Activated T-helper 1 cell treated with anti-CD3 and anti-CD28 coated beads, Interleukin-12 subunit alpha, Interleukin-12 subunit beta, Interleukin-2, Interleukin-4 antibody, amounts not matched to agents 30 ng/mL and 10 ng/mL and 1 ng/mL, durations not matched to agents 14 hours and 24 hours and 36 hours (primary cell): ENCODE measurements around the gene SZT2. TPM values are rescaled to one million over a fixed set of nuclear protein-coding genes. Genes with fewer than 3 reads are reported as not detected.
"Not testable (repeated sequence)": the region's sequence is repeated elsewhere in the genome, so short reads cannot be mapped to it uniquely, and the experiment has no call there.

Source experiments
- DNase-seq: peaks from one replicate; pipeline ENCODE4 v3.0.0; 2021; ENCODE audit warnings: low spot score
- H3K27ac Mint-ChIP-seq: one replicate; pipeline ENCODE4 v1.8.0; 2021; ENCODE audit warnings: mild to moderate bottlenecking, mixed read lengths
- H3K27me3 Mint-ChIP-seq: one replicate; pipeline ENCODE4 v1.8.0; 2022; ENCODE audit warnings: mild to moderate bottlenecking, moderate library complexity, mixed read lengths; ENCODE audit not compliant: insufficient read depth
- H3K36me3 Mint-ChIP-seq: one replicate; pipeline ENCODE4 v1.8.0; 2021; ENCODE audit warnings: low read depth, mixed read lengths
- H3K4me1 Mint-ChIP-seq: one replicate; pipeline ENCODE4 v1.8.0; 2021; ENCODE audit warnings: low read depth, mixed read lengths
- H3K4me3 Mint-ChIP-seq: one replicate; pipeline ENCODE4 v1.8.0; 2021; ENCODE audit warnings: mild to moderate bottlenecking, moderate library complexity, mixed read lengths
- H3K9me3 Mint-ChIP-seq: one replicate; pipeline ENCODE4 v1.8.0; 2021; ENCODE audit warnings: mixed read lengths
- intact Hi-C: fragments of 100-400 bp; cut with micrococcal nuclease; formaldehyde crosslinking; loops from one replicate; pipeline ENCODE4 v1.15.1; 2024
- total RNA-seq: library from RNA; stranded (reverse); gene quantifications from 2 replicates; pipeline ENCODE4 v1.2.3, GENCODE V29; 2022

Gene SZT2
- total RNA-seq, 1 donor from 2014 or later = 59.2 TPM

GRCh38 chr1:43493661-43494450, 104.2 kb downstream of the SZT2 start:
- H3K36me3 Mint-ChIP-seq = no peaks in the 10 kb centered on the region
- H3K27ac Mint-ChIP-seq = no peak overlapping the region
- H3K4me3 Mint-ChIP-seq = no peak overlapping the region
- H3K4me1 Mint-ChIP-seq = no peaks in the 10 kb centered on the region
- intact Hi-C loops = no loop called here
- H3K27me3 Mint-ChIP-seq = peaks cover 10% of the 10 kb centered on the region
- peaks cover 14% of the 10 kb centered on the region for H3K9me3 Mint-ChIP-seq
- DNase-seq = no peak

GRCh38 chr1:43495204-43495603, 105.5 kb downstream of the SZT2 start:
- no peak overlapping the region for H3K27ac Mint-ChIP-seq
- H3K4me1 Mint-ChIP-seq = no peaks in the 10 kb centered on the region
- no peak overlapping the region for H3K4me3 Mint-ChIP-seq
- no peak for DNase-seq
- H3K27me3 Mint-ChIP-seq = peaks cover 10% of the 10 kb centered on the region
- intact Hi-C loops = no loop called here
- no peaks in the 10 kb centered on the region for H3K36me3 Mint-ChIP-seq
- peaks cover 8% of the 10 kb centered on the region for H3K9me3 Mint-ChIP-seq

- no peak overlapping the region for H3K27ac Mint-ChIP-seq
- H3K4me3 Mint-ChIP-seq = no peak overlapping the region
- intact Hi-C loops = no loop called here
Observed at GRCh38 chr1:43499898-43500297, 110.2 kb downstream of the SZT2 start.

GRCh38 chr1:43501806-43502205, 112.1 kb downstream of the SZT2 start:
- H3K27me3 Mint-ChIP-seq, H3K9me3 Mint-ChIP-seq, H3K4me3 Mint-ChIP-seq, DNase-seq, H3K36me3 Mint-ChIP-seq, intact Hi-C loops, H3K4me1 Mint-ChIP-seq, H3K27ac Mint-ChIP-seq: not testable (repeated sequence)

More at GRCh38 chr1:43499898-43500297, 110.2 kb downstream of the SZT2 start:
- Mint-ChIP-seq H3K4me1 (no peaks in the 10 kb centered on the region), H3K36me3 (no peaks in the 10 kb centered on the region), H3K9me3 (no peaks in the 10 kb centered on the region), H3K27me3 (peaks cover 3% of the 10 kb centered on the region)
- no peak for DNase-seq

GRCh38 chr1:43503534-43503933, 113.8 kb downstream of the SZT2 start:
- Mint-ChIP-seq H3K4me3 (no peak overlapping the region), H3K27me3 (peaks cover 1% of the 10 kb centered on the region), H3K9me3 (no peaks in the 10 kb centered on the region), H3K4me1 (peaks cover 4% of the 10 kb centered on the region), H3K36me3 (no peaks in the 10 kb centered on the region), H3K27ac (no peak overlapping the region)
- intact Hi-C loops = no loop called here
- no peak for DNase-seq

Other genes starting within 250 kb of the SZT2 start
- 126 and 132 TPM in 2 replicates for gene EBNA1BP2, start 217.6 kb upstream of the SZT2 start, total RNA-seq
- gene CFAP57, start 217.6 kb upstream of the SZT2 start, total RNA-seq = not detected in 2 replicates
- not detected in 2 replicates for gene TMEM125, start 119.9 kb upstream of the SZT2 start, total RNA-seq
- gene C1orf210, start 104.3 kb upstream of the SZT2 start, total RNA-seq = not detected in 2 replicates
- gene TIE1, start 88.9 kb upstream of the SZT2 start, total RNA-seq = 0.36 and 0.64 TPM in 2 replicates
- not detected in 2 replicates for gene MPL, start 52.1 kb upstream of the SZT2 start, total RNA-seq
- gene CDC20, start 30.9 kb upstream of the SZT2 start, total RNA-seq = 82.9 and 91.8 TPM in 2 replicates
- gene ELOVL1, start 21.9 kb upstream of the SZT2 start, total RNA-seq = 81.8 and 85.7 TPM in 2 replicates
- gene MED8, start 99 bp upstream of the SZT2 start, total RNA-seq = 43.0 and 48.5 TPM in 2 replicates
- gene HYI, start 64.0 kb downstream of the SZT2 start, total RNA-seq = 14.3 and 16.5 TPM in 2 replicates
- 0.69 and 0.93 TPM in 2 replicates for gene PTPRF, start 141.0 kb downstream of the SZT2 start, total RNA-seq